Limb (tissue), 2 donors: ENCODE measurements around the gene SLITRK1.

Source experiments
- DNase-seq, 2 donors: peaks; one replicate each; pipeline ENCODE4 v3.0.0-alpha.2; 2016; ENCODE audit errors: extremely low spot score in 2 of 2

SLITRK1 gene

GRCh38 chr13:83865161-83866137 lies 16.8 kb downstream of the SLITRK1 start:
- DNase-seq: no peak

- no peak for DNase-seq
Observed at GRCh38 chr13:83853771-83854170, 28.5 kb downstream of the SLITRK1 start.

GRCh38 chr13:83845106-83845505 lies 37.2 kb downstream of the SLITRK1 start:
- no peak for DNase-seq

GRCh38 chr13:83839146-83839545 lies 43.1 kb downstream of the SLITRK1 start:
- DNase-seq: no peak

GRCh38 chr13:83831796-83832195 lies 50.5 kb downstream of the SLITRK1 start:
- DNase-seq: no peak

- DNase-seq: peak in 1 of 2 donors; percentile 49
Observed at GRCh38 chr13:83829810-83830209, 52.5 kb downstream of the SLITRK1 start.

GRCh38 chr13:83827338-83827737 lies 54.9 kb downstream of the SLITRK1 start:
- DNase-seq: no peak
